Subcutaneous adipose tissue (tissue), 4 donors: ENCODE measurements around the gene RERE. TPM values are rescaled to one million over a fixed set of nuclear protein-coding genes. Genes with fewer than 3 reads are reported as not detected.

ENCODE experiments used
- CTCF ChIP-seq: fragments of 450-650 bp; IDR thresholded peaks from one replicate; pipeline ENCODE4 v1.5.1; 2016; ENCODE audit warnings: low read depth, mild to moderate bottlenecking, control low read depth, antibody characterized with exemption, moderate library complexity
- total RNA-seq, 4 donors: library from RNA; depleted of rRNA; stranded (reverse); fragments of >200 nt; gene quantifications; one replicate each; pipeline ENCODE4 v1.1.0, GENCODE V29; 2016

The RERE gene
- total RNA-seq, 4 donors from 2014 or later, result 67.0 to 91.4 (median 83.1) TPM

DNA sequence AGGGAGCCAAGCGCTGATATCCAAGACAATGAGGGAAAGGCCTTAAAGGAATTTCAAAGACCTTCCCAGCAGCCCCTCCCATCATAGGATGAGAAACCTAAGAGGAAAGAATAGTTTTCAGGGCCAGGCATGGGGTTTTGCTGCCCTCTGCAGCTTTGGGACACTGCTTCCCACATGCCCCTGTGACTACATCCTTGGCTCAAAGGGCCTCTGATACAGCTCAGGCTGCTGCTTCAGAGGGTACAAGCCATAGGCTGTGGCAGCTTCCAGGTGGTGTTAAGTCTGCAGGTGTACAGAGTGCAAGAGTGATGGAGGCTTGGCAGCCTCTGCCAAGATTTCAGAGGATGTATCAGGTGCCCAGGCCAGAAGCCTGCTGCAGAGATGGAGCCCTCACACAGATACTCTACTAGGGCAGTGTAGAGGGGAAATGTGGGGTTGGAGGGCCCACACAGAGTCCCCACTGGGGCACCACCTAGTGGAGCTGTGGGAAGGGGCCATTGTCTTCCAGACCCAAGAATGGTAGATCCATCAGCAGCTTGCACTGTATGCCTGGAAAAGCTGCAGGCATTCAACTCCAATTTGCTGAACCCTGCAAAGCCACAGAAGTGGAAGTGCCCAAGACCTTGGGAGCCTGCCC is 373.8 kb downstream of the RERE start:
- TF ChIP-seq CTCF, result no peak

DNA sequence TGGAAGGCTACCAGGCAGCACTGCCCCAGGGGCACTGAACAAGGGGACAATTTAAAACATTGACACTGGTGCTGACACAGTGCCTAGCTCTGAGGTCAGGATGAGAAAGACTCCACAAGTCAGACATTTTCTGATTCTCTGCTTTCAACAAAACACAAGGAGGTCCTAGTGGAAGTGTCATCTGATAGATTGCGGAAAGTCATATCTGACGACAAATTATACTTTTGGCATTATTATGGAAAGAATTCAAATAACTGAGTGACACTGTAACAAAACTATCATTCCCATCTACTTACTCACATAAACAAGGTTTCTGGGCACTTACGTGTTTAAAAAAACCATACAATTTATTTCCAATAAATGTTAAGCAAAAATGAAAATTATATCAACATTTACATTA is 376.0 kb downstream of the RERE start:
- TF ChIP-seq CTCF, result no peak

- TF ChIP-seq CTCF, result no peak
Measured at GRCh38 chr1:8439015-8439702, 378.3 kb downstream of the RERE start.

GRCh38 chr1:8438489-8438888 is 379.0 kb downstream of the RERE start:
- TF ChIP-seq CTCF, result no peak

DNA sequence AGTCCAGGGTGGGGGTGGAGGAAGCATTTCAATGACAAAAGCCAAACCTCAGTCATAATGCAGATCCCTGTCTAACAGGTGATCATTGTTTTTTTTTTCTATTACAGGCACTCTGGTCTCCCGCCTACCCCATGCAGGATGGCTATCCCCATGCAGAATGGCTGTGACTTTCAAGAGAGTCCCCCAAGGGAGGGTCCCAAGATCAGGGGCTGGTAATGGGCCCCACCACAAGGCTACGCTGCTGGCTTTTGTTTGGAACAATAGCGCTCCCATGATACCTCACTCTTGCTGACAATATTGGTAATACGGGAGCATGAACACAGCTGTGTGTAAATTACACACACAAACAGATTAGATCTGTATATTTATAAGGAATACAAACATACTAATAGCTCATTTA is 380.1 kb downstream of the RERE start:
- no peak for TF ChIP-seq CTCF

DNA sequence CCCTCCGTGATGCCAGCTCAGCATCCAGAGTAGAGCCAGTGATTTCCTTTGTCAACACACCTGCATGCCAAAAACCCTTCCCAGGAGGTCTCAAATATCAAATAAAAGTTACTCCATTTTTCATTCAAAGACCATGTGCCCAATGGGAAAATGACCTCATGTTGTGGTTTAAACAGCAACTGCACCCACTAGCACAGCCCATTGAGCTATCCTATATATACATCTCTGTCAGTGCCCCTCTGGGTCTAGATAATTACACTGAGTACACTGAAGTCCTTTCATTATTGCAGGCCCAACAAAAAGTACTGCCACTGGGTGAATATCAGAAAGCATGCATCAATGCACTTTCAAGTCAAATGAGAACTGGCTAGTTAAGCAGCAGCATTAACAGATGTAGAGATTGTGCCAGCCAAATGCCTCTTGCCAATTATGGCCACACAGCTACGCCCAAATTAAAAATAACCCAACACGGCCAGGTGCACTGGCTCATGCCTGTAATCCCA is 381.8 kb downstream of the RERE start:
- no peak for TF ChIP-seq CTCF

DNA sequence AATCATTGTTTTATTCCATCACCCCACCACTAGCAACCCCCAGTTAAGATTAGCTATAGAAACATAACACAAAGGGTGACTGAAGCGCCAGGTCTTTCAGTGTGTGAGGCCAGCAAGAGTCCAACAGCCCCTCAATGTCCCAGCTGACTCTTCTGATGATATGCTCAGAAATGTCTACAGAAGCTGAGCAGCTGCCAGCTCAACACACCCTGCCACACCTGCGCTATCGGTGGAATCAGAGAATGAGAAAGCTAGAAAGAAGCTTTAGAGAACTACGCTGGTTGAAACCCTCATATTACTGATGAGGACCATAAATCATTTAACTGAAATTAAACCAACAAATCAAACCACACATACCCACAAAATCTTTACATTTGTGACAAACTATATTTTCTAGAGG is 383.3 kb downstream of the RERE start:
- TF ChIP-seq CTCF, result no peak
